ENCODE data around the gene C5AR2.

DNA sequence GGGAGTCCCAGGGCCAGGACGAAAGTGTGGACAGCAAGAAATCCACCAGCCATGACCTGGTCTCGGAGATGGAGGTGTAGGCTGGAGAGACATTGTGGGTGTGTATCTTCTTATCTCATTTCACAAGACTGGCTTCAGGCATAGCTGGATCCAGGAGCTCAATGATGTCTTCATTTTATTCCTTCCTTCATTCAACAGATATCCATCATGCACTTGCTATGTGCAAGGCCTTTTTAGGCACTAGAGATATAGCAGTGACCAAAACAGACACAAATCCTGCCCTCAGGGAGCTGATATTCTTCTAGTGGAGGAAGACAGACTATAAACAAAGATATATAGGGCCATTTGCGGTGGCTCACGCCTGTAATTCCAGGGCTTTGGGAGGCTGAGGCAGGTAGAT lies 9.8 kb downstream of the C5AR2 start:
- no peak for TF ChIP-seq CTCF (optimal IDR thresholded peaks at IDR 0.05 in 1 of 3, IDR thresholded peaks at IDR 0.05 in 1 of 3, conservative IDR thresholded peaks at IDR 0.05 in 1 of 3; ENCODE audit: extremely low read depth in 1 of 3, insufficient read depth in 2 of 3, low read length in 3 of 3)
- TF ChIP-seq EZH2 (IDR thresholded peaks at IDR 0.05; ENCODE audit: low read length) = no peak

Measured in keratinocyte (primary cell).